Measurements from ENCODE around the gene HSPG2.

Gene HSPG2

DNA sequence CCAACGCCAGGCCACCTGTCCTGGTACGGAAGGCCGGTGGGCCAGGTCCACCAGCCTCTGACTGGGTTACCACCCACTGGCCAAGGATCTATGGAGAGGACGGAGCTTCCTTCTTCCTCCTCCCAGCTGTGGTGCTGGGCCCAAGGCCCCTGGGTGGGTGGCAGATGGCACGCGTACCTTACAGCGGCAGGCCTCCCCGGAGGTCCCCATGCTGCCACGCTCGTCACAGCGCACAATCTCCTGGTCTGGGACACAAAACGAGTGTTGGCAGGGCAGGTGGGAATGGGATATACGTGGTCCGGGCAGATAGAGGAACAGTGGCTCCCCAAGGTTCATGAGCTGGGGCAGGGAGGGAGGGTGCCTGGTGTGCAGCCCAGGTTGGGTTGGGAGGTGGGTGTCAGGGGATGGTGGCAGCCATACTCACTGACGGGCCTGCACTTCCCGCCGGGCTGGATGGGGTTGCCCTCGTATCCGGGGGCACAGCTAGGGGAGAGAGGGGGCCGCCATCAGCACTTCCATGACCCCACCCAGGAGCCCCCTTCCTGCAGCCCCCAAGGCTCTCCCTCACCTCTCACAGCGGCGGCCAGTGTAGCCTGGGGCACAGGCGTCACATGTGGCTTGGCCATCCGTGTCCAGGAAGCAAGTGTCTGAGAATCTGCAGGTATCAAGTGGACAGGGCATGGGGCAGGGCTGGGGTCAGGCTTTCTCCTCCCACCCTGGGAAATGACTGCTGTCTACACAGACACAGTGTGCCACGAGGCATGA, 58.9 kb downstream of the HSPG2 start:
- DNase-seq (ENCODE audit: low spot score) = no peak
- in situ Hi-C loops (cut with MboI; ENCODE audit: low pct_unique_long_range_greater_than_20kb, low sequenced_read_pairs, unreplicated experiment) = no loop called here
- TF ChIP-seq, protein P1, sequence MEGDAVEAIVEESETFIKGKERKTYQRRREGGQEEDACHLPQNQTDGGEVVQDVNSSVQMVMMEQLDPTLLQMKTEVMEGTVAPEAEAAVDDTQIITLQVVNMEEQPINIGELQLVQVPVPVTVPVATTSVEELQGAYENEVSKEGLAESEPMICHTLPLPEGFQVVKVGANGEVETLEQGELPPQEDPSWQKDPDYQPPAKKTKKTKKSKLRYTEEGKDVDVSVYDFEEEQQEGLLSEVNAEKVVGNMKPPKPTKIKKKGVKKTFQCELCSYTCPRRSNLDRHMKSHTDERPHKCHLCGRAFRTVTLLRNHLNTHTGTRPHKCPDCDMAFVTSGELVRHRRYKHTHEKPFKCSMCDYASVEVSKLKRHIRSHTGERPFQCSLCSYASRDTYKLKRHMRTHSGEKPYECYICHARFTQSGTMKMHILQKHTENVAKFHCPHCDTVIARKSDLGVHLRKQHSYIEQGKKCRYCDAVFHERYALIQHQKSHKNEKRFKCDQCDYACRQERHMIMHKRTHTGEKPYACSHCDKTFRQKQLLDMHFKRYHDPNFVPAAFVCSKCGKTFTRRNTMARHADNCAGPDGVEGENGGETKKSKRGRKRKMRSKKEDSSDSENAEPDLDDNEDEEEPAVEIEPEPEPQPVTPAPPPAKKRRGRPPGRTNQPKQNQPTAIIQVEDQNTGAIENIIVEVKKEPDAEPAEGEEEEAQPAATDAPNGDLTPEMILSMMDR (IDR thresholded peaks at IDR 0.05; ENCODE audit: extremely low read depth, insufficient read depth, missing control alignments) = no peak

DNA sequence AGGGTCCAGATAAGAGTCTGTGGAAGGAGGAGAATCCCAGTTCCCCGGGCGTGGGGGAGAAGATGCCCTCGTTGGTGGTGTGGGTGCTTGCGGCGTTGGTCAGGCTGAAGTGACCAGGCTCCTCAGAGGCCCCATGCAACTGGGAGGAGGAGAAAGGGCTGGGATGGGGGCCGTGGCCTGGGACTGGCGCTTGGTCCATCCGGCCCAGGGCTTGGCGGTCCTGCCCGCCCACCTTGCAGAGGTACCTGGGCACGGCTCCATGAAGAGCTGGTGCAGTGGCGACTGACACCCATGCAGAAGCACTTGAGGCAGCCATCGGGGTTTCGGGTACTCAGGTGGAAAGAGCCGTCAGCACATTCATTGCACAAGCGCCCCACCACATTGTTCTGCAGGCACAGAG, 60.8 kb downstream of the HSPG2 start:
- TF ChIP-seq, protein P1 (IDR thresholded peaks at IDR 0.05; ENCODE audit: extremely low read depth, insufficient read depth, missing control alignments) = no peak
- in situ Hi-C loops (cut with MboI; ENCODE audit: low pct_unique_long_range_greater_than_20kb, low sequenced_read_pairs, unreplicated experiment) = no loop called here
- DNase-seq (ENCODE audit: low spot score) = no peak

DNA sequence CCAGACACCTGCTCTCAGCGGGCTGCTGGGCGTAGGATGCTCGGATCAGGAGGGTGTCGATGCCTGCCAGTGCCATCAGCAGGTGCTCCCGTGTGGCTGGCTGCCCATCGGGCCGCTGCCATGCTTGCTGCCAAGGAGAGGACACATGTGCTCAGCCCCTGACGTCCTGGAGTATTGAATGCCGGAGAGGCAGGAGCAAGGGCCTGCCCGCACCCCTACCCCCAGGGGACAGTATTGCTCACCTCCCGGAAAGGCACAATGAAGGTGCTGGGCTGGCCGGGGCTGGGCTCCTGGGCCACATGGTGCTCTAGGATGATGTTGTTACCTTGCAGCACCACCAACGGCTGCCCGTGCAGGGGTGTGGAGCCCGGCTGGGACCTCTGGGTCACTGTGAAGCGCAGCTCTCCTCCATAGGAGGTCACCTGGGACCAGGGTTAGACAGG, 61.5 kb downstream of the HSPG2 start:
- DNase-seq (ENCODE audit: low spot score) = no peak
- in situ Hi-C loops (cut with MboI; ENCODE audit: low pct_unique_long_range_greater_than_20kb, low sequenced_read_pairs, unreplicated experiment) = no loop called here
- TF ChIP-seq, protein P1 (IDR thresholded peaks at IDR 0.05; ENCODE audit: extremely low read depth, insufficient read depth, missing control alignments) = no peak

DNA sequence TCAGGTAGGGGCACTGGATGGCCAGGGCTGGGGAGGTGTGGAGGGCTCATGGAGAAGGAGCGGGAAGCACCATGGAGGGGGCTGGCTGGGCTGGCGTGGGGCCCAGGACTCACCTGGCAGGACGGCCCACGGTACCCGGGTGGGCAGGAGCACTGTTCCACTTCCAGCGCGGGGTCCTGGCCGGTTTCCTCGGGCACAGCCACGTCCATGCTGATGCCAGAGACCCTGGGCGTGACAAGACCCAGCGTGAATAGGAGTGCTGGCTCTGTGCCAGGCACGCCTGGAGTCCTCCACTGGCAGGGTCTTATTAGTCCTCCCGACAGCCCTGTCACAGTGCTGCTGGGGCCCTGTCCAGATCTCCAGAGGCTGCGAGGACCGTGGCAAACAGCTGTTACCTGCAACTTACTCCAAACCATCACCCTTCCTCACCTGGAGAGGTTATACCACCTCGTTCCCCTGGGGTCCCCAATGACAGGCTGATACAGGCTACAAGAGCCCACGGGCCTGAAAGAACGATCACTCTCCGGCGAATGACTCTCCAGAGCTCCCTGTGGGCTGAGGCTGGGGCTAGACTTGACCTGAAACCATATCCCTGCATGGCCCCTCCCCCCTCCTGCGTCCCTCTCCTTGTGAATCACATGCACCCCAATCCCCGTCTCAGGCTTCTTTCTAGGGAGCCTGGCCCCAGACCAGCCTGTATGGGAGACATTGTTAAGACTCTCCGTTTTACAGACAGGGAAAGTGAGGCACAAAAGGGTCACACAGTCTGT, 62.1 kb downstream of the HSPG2 start:
- DNase-seq (ENCODE audit: low spot score) = no peak
- TF ChIP-seq, protein P1 (IDR thresholded peaks at IDR 0.05; ENCODE audit: extremely low read depth, insufficient read depth, missing control alignments) = no peak
- in situ Hi-C loops (cut with MboI; ENCODE audit: low pct_unique_long_range_greater_than_20kb, low sequenced_read_pairs, unreplicated experiment) = no loop called here

DNA sequence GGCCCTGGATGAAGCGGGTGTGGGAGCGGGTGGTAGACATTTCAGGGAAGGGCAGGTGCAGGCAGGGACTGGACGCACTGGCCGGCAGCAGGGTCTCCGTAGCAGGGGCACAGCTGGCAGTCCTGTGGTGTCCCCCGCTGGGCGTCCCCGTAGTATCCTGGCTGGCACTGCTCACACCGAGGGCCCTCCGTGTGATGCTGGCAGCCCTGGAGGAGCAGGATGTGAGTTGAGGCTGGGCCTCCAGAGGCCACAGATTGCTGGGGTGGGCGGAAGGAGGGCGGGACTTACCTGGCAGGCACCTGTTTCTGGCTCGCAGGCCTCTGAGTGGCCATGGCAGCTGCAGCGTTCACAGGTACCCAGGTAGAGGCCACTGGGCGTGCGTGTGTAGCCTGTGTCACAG, 62.8 kb downstream of the HSPG2 start:
- in situ Hi-C loops (cut with MboI; ENCODE audit: low pct_unique_long_range_greater_than_20kb, low sequenced_read_pairs, unreplicated experiment) = no loop called here
- no peak for DNase-seq (ENCODE audit: low spot score)
- TF ChIP-seq, protein P1 (IDR thresholded peaks at IDR 0.05; ENCODE audit: extremely low read depth, insufficient read depth, missing control alignments) = no peak

DNA sequence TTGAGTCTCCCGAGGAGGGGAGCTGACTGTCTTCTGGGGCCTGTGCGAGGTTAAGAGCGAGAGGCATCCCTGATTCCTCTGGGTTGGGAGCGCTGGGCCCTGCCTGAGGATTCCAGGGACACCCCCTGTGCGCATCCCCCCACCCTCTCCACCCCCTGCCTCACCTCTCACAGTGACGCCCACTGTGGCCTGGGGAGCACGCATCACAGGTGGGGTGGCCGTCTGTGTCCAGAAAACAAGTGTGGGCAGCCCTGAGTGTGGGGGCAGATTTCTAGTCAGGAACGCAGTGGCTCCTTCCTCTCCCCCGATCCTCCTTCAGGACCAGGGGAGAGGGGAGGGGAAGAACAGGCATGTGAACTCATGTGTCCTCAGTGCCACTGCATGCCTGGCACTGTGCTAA, 63.3 kb downstream of the HSPG2 start:
- DNase-seq (ENCODE audit: low spot score) = no peak
- in situ Hi-C loops (cut with MboI; ENCODE audit: low pct_unique_long_range_greater_than_20kb, low sequenced_read_pairs, unreplicated experiment) = no loop called here
- TF ChIP-seq, protein P1 (IDR thresholded peaks at IDR 0.05; ENCODE audit: extremely low read depth, insufficient read depth, missing control alignments) = no peak

All from GM13977 (cell line).